ENCODE measurements around the gene DGKG.

- TF ChIP-seq CTCF (IDR thresholded peaks at IDR 0.05; ENCODE audit: low read depth, low read length, missing input control): no peak
- TF ChIP-seq RAD21 (IDR thresholded peaks at IDR 0.05): no peak
- TF ChIP-seq ZBTB33 (IDR thresholded peaks at IDR 0.05): no peak
Observed at GRCh38 chr3:186361246-186361761, 730 bp downstream of the DGKG start.

Data from liver (tissue), 3 donors.